Medulla oblongata (tissue), 1 donor: Measurements from ENCODE around the gene FOXB1.

Source experiments
- DNase-seq: peaks from one replicate; pipeline ENCODE4 v3.0.0-alpha.2; 2015; ENCODE audit errors: extremely low spot score

The FOXB1 gene

GRCh38 chr15:60017538-60018520 is 13.7 kb downstream of the FOXB1 start:
- no peak for DNase-seq

GRCh38 chr15:60020736-60021135 is 16.6 kb downstream of the FOXB1 start:
- DNase-seq = no peak

GRCh38 chr15:60021589-60022378 is 17.7 kb downstream of the FOXB1 start:
- DNase-seq = no peak

GRCh38 chr15:60022379-60022741 is 18.2 kb downstream of the FOXB1 start:
- no peak for DNase-seq

GRCh38 chr15:60026555-60026954 is 22.4 kb downstream of the FOXB1 start:
- DNase-seq = no peak

- DNase-seq = no peak
These were observed 31.2 kb downstream of the FOXB1 start for GRCh38 chr15:60035344-60035743.

GRCh38 chr15:60039316-60039715 is 35.2 kb downstream of the FOXB1 start:
- no peak for DNase-seq

GRCh38 chr15:60043744-60044435 is 39.8 kb downstream of the FOXB1 start:
- DNase-seq = no peak

GRCh38 chr15:60044636-60045270 is 40.6 kb downstream of the FOXB1 start:
- DNase-seq = no peak

GRCh38 chr15:60047701-60048100 is 43.6 kb downstream of the FOXB1 start:
- no peak for DNase-seq

GRCh38 chr15:60049948-60050347 is 45.8 kb downstream of the FOXB1 start:
- no peak for DNase-seq

GRCh38 chr15:60052796-60053195 is 48.7 kb downstream of the FOXB1 start:
- DNase-seq = no peak

- DNase-seq = no peak
These were observed 50.4 kb downstream of the FOXB1 start for GRCh38 chr15:60054472-60054871.
